Thyroid gland (tissue), 4 donors: Measurements from ENCODE around the gene CFAP299. TPM values are rescaled to one million over a fixed set of nuclear protein-coding genes. Genes with fewer than 3 reads are reported as not detected.

Source experiments
- DNase-seq, 2 donors: peaks; one replicate each; pipeline ENCODE4 v3.0.0-alpha.2; 2019
- H3K27ac ChIP-seq, 3 donors: fragments of 200-600 bp; sonication (generic); 1 replicate in 2 of 3; 2 replicates in 1 of 3; pipeline ENCODE4 v1.5.1; 2016 to 2019; ENCODE audit warnings: mild to moderate bottlenecking in 1 of 3, moderate library complexity in 1 of 3
- H3K27me3 ChIP-seq: fragments of 200-600 bp; sonication (generic); one replicate; pipeline ENCODE4 v1.5.1; 2019
- H3K36me3 ChIP-seq, 2 donors: fragments of 200-600 bp; sonication (generic); one replicate each; pipeline ENCODE4 v1.5.1; 2016 to 2019
- H3K4me1 ChIP-seq, 2 donors: fragments of 200-600 bp; sonication (generic); one replicate each; pipeline ENCODE4 v1.5.1; 2017 to 2019
- H3K4me3 ChIP-seq, 3 donors: fragments of 200-600 bp; sonication (generic); replicated peaks in 1 of 3; 1 replicate in 2 of 3; 2 replicates in 1 of 3; pipeline ENCODE4 v1.5.1; 2016; ENCODE audit warnings: mild to moderate bottlenecking in 1 of 3
- H3K9me3 ChIP-seq: fragments of 200-600 bp; sonication (generic); one replicate; pipeline ENCODE4 v1.5.1; 2017
- CTCF ChIP-seq, 6 experiments: fragments of 200-600 bp in 3 of 6; fragments of 450-650 bp in 3 of 6; sonication (generic) in 3 of 6; IDR thresholded peaks; one replicate each; pipeline ENCODE4 v1.5.1; 2016 to 2019; ENCODE audit warnings: antibody characterized with exemption in 6 of 6, mild to moderate bottlenecking in 2 of 6, inconsistent platforms in 1 of 6, moderate library complexity in 1 of 6
- POLR2A ChIP-seq, 2 donors: fragments of 450-650 bp; IDR thresholded peaks; one replicate each; pipeline ENCODE4 v1.6.1; 2017; ENCODE audit warnings: antibody characterized with exemption in 2 of 2, mild to moderate bottlenecking in 2 of 2, moderate library complexity in 1 of 2
- WGBS, 2 donors: methylation state at CpG; one replicate each; pipeline ENCODE4 v1.1.5; 2017; 5-methylcytosine and 5-hydroxymethylcytosine counted together
- intact Hi-C: fragments of 100-400 bp; cut with DNase I; formaldehyde crosslinking; loops from one replicate; pipeline ENCODE4 v1.15.1; 2023
- total RNA-seq, 4 donors: library from RNA; depleted of rRNA; stranded (reverse); fragments of >200 nt; gene quantifications; one replicate each; pipeline ENCODE4 v1.2.3, GENCODE V29; 2016

The CFAP299 gene
- total RNA-seq, 4 donors from 2014 or later = 1.3 to 2.8 (median 2.7) TPM; not detected in 1

- WGBS, 2 donors = 51 to 53% methylated on average over 1 of the region's 1 CpG
- TF ChIP-seq POLR2A (IDR thresholded peaks at IDR 0.05) (no peak), CTCF (IDR thresholded peaks at IDR 0.05) (no peak)
- H3K4me1 ChIP-seq = no peaks in the 10 kb centered on the region
- DNase-seq = no peak
- no peaks in the 10 kb centered on the region for H3K27me3 ChIP-seq
- H3K27ac ChIP-seq = no peak overlapping the region
- no peaks in the 10 kb centered on the region for H3K9me3 ChIP-seq
- intact Hi-C loops = no loop called here
- H3K36me3 ChIP-seq = no peaks in the 10 kb centered on the region
- H3K4me3 ChIP-seq = no peak overlapping the region
Observed at GRCh38 chr4:80878218-80878617, 542.7 kb downstream of the CFAP299 start.

- no peaks in the 10 kb centered on the region for H3K27me3 ChIP-seq
- no peaks in the 10 kb centered on the region for H3K36me3 ChIP-seq
- no peak overlapping the region for H3K27ac ChIP-seq
- intact Hi-C loops = no loop called here
- WGBS, 2 donors = 79% methylated on average over 5 of the region's 5 CpGs
- no peaks in the 10 kb centered on the region for H3K4me1 ChIP-seq
- TF ChIP-seq POLR2A (IDR thresholded peaks at IDR 0.05) (no peak), CTCF (IDR thresholded peaks at IDR 0.05) (no peak)
- no peaks in the 10 kb centered on the region for H3K9me3 ChIP-seq
- no peak for DNase-seq
- H3K4me3 ChIP-seq = no peak overlapping the region
Observed at GRCh38 chr4:80897537-80898303, 562.2 kb downstream of the CFAP299 start.

- TF ChIP-seq CTCF (IDR thresholded peaks at IDR 0.05) (no peak), POLR2A (IDR thresholded peaks at IDR 0.05) (no peak)
- Histone ChIP-seq H3K4me1 (no peaks in the 10 kb centered on the region), H3K9me3 (no peaks in the 10 kb centered on the region), H3K27me3 (no peaks in the 10 kb centered on the region), H3K27ac (no peak overlapping the region), H3K36me3 (no peaks in the 10 kb centered on the region), H3K4me3 (no peak overlapping the region)
- 80 to 87% methylated on average over 2 of the region's 2 CpGs for WGBS, 2 donors
- DNase-seq = no peak
- intact Hi-C loops = no loop called here
Observed at GRCh38 chr4:80900908-80901307, 565.4 kb downstream of the CFAP299 start.

- no peak overlapping the region for H3K27ac ChIP-seq
- H3K27me3 ChIP-seq = no peaks in the 10 kb centered on the region
- intact Hi-C loops = no loop called here
- TF ChIP-seq POLR2A (IDR thresholded peaks at IDR 0.05) = no peak
- no peak for TF ChIP-seq CTCF (IDR thresholded peaks at IDR 0.05)
- no peaks in the 10 kb centered on the region for H3K36me3 ChIP-seq
- DNase-seq = no peak
- no peaks in the 10 kb centered on the region for H3K9me3 ChIP-seq
- H3K4me1 ChIP-seq = no peaks in the 10 kb centered on the region
- H3K4me3 ChIP-seq = no peak overlapping the region
Observed at GRCh38 chr4:80903020-80903419, 567.5 kb downstream of the CFAP299 start.

GRCh38 chr4:80909938-80910337 lies 574.4 kb downstream of the CFAP299 start:
- no peak overlapping the region for H3K27ac ChIP-seq
- no peaks in the 10 kb centered on the region for H3K36me3 ChIP-seq
- no peaks in the 10 kb centered on the region for H3K9me3 ChIP-seq
- WGBS, 2 donors = 97 to 100% methylated on average over 1 of the region's 1 CpG
- H3K4me3 ChIP-seq = no peak overlapping the region
- no peak for TF ChIP-seq POLR2A (IDR thresholded peaks at IDR 0.05)
- no peaks in the 10 kb centered on the region for H3K27me3 ChIP-seq
- no peak for DNase-seq
- no peaks in the 10 kb centered on the region for H3K4me1 ChIP-seq
- intact Hi-C loops = no loop called here
